Suppressor macrophage treated with lipopolysaccharide for 1 hour (primary cell): Measurements from ENCODE around the gene MYO3B.
A peak's percentile ranks its signal among the peaks of the same experiment; 100 is the strongest.
"Not testable (repeated sequence)": the region's sequence is repeated elsewhere in the genome, so short reads cannot be mapped to it uniquely, and the experiment has no call there.

Experiments
- DNase-seq, 3 donors: peaks; one replicate each; pipeline ENCODE4 v3.0.0-alpha.2; 2020 to 2022

MYO3B gene

GRCh38 chr2:170434900-170435621, 257.1 kb downstream of the MYO3B start:
- DNase-seq: no peak

GRCh38 chr2:170436077-170436943, 258.4 kb downstream of the MYO3B start:
- DNase-seq: no peak

GRCh38 chr2:170446078-170446477, 268.1 kb downstream of the MYO3B start:
- no peak for DNase-seq

- DNase-seq: no peak
Measured at GRCh38 chr2:170449034-170449433, 271.1 kb downstream of the MYO3B start.

GRCh38 chr2:170454471-170455372, 276.8 kb downstream of the MYO3B start:
- DNase-seq: no peak

GRCh38 chr2:170455617-170456426, 277.9 kb downstream of the MYO3B start:
- peak in 2 of 3 donors; percentile 12 to 35 for DNase-seq

- no peak for DNase-seq
Measured at GRCh38 chr2:170456914-170457313, 279.0 kb downstream of the MYO3B start.

GRCh38 chr2:170457742-170458141, 279.8 kb downstream of the MYO3B start:
- DNase-seq: no peak

GRCh38 chr2:170461889-170462288, 283.9 kb downstream of the MYO3B start:
- no peak for DNase-seq

- peak in 2 of 3 donors; percentile 17 to 19 for DNase-seq
Measured at GRCh38 chr2:170462433-170463205, 284.7 kb downstream of the MYO3B start.

- DNase-seq: no peak
Measured at GRCh38 chr2:170463206-170463537, 285.2 kb downstream of the MYO3B start.

- DNase-seq: no peak
Measured at GRCh38 chr2:170464268-170464667, 286.3 kb downstream of the MYO3B start.

- DNase-seq: no peak
Measured at GRCh38 chr2:170465241-170465640, 287.3 kb downstream of the MYO3B start.

GRCh38 chr2:170466632-170467031, 288.7 kb downstream of the MYO3B start:
- no peak for DNase-seq

GRCh38 chr2:170467568-170468422, 289.8 kb downstream of the MYO3B start:
- no peak for DNase-seq

GRCh38 chr2:170468557-170468956, 290.6 kb downstream of the MYO3B start:
- DNase-seq: no peak

- DNase-seq: not testable (repeated sequence)
Measured at GRCh38 chr2:170472498-170472897, 294.6 kb downstream of the MYO3B start.

GRCh38 chr2:170475878-170476277, 297.9 kb downstream of the MYO3B start:
- DNase-seq: no peak

GRCh38 chr2:170477630-170478029, 299.7 kb downstream of the MYO3B start:
- no peak for DNase-seq

GRCh38 chr2:170481201-170481600, 303.3 kb downstream of the MYO3B start:
- DNase-seq: no peak
